Tibial nerve (tissue), 4 donors: Measurements from ENCODE around the gene TMEM63B. TPM values are rescaled to one million over a fixed set of nuclear protein-coding genes. Genes with fewer than 3 reads are reported as not detected.

ENCODE experiments used
- DNase-seq, 2 donors: peaks; one replicate each; pipeline ENCODE4 v3.0.0-alpha.2; 2019; ENCODE audit warnings: low spot score in 2 of 2
- H3K27ac ChIP-seq, 4 donors: fragments of 200-600 bp; sonication (generic) in 3 of 4; one replicate each; pipeline ENCODE4 v1.5.1; 2017 to 2019; ENCODE audit warnings: mild to moderate bottlenecking in 1 of 4
- H3K27me3 ChIP-seq, 2 donors: fragments of 200-600 bp; sonication (generic) in 1 of 2; one replicate each; pipeline versions ENCODE4 v1.5.1 to v1.6.0; 2017 to 2019
- H3K36me3 ChIP-seq, 3 donors: fragments of 200-600 bp; sonication (generic); one replicate each; pipeline ENCODE4 v1.5.1; 2018 to 2019
- H3K4me1 ChIP-seq, 4 donors: fragments of 200-600 bp; sonication (generic) in 3 of 4; one replicate each; pipeline ENCODE4 v1.5.1; 2017 to 2019
- H3K4me3 ChIP-seq, 4 donors: fragments of 200-600 bp; sonication (generic) in 3 of 4; one replicate each; pipeline ENCODE4 v1.5.1; 2017 to 2019; ENCODE audit warnings: mild to moderate bottlenecking in 1 of 4, moderate library complexity in 1 of 4
- H3K9me3 ChIP-seq, 4 donors: fragments of 200-600 bp; sonication (generic) in 3 of 4; one replicate each; pipeline ENCODE4 v1.5.1; 2017 to 2019
- EP300 ChIP-seq, 2 donors: sonication (generic); formaldehyde crosslinking; IDR thresholded peaks; one replicate each; pipeline ENCODE4 v1.6.1; 2017; ENCODE audit warnings: antibody characterized with exemption in 2 of 2, mild to moderate bottlenecking in 1 of 2
- POLR2A ChIP-seq, 2 donors: fragments of 450-650 bp; IDR thresholded peaks; one replicate each; pipeline ENCODE4 v1.6.1; 2017; ENCODE audit warnings: antibody characterized with exemption in 2 of 2, mild to moderate bottlenecking in 2 of 2, moderate library complexity in 2 of 2
- WGBS, 2 donors: methylation state at CpG; one replicate each; pipeline ENCODE4 v1.1.5; 2018; 5-methylcytosine and 5-hydroxymethylcytosine counted together
- total RNA-seq, 4 donors: library from RNA; depleted of rRNA; stranded (reverse); fragments of >200 nt; gene quantifications; one replicate each; pipeline ENCODE4 v1.1.0, GENCODE V29; 2016
- TF ChIP-seq, protein P1 (sequence below), 5 experiments: fragments of 200-600 bp in 3 of 5; fragments of 450-650 bp in 2 of 5; sonication (generic) in 3 of 5; IDR thresholded peaks; one replicate each; pipeline ENCODE4 v1.5.1; 2016 to 2019; ENCODE audit warnings: antibody characterized with exemption in 5 of 5, mild to moderate bottlenecking in 3 of 5, moderate library complexity in 2 of 5

The TMEM63B gene
- total RNA-seq, 4 donors from 2014 or later: 18.6 to 34.5 (median 27.6) TPM

DNA sequence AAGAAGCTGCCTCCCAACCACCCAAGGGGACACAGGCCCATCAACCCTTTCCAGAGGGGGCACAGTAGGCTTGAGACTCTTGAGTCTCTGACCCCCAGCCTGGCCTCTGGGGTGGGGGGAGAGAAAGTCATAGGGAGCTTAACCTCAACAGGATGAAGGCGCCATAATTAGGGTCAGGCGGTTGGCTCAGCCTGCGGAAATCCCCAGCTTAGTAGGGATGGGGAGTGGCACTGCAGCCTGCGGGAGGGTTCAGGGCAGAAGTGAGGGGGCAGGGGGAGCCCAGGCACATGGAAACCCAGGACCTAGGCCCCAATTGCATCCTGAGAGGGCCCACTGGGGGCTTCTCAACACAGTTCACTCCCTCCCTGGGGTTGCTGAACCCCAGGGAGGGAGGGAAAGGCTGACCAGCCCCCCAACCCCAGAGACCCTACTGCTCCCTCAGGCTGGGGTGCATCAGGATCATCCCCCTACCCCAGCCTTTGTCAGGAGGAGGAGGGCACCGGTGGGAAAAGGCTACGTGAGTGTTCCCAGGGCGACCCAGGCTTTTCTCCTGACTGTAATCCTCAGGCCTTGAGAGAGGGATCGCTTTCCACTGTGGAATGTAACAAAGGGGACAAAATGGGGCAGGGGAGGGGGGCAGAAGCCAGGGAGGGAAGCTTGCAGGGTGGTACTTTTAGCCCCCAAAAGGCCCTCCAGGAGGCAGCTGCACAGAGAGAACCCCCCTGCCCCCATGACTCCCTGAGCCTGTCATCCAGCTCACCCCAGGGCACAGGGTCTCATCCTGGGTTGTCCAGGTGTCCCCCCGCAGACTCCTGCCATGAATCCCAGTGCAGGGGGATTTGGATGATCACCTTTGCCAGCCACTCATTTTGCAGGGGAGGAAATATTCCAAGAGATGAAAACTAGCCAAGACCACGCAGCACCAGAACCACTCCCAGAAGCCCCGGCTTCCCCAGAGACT is 46.5 kb upstream of the TMEM63B start:
- 60 to 71% methylated on average over 10 to 11 of the region's 11 CpGs for WGBS, 2 donors
- no peak for DNase-seq
- Histone ChIP-seq H3K27me3 (no peaks in the 10 kb centered on the region), H3K27ac (no peak overlapping the region), H3K36me3 (no peaks in the 10 kb centered on the region), H3K4me1 (peaks cover 0 to 25% (median 16%) of the 10 kb centered on the region in 4 donors), H3K4me3 (no peak overlapping the region), H3K9me3 (no peaks in the 10 kb centered on the region)
- TF ChIP-seq, protein P1, sequence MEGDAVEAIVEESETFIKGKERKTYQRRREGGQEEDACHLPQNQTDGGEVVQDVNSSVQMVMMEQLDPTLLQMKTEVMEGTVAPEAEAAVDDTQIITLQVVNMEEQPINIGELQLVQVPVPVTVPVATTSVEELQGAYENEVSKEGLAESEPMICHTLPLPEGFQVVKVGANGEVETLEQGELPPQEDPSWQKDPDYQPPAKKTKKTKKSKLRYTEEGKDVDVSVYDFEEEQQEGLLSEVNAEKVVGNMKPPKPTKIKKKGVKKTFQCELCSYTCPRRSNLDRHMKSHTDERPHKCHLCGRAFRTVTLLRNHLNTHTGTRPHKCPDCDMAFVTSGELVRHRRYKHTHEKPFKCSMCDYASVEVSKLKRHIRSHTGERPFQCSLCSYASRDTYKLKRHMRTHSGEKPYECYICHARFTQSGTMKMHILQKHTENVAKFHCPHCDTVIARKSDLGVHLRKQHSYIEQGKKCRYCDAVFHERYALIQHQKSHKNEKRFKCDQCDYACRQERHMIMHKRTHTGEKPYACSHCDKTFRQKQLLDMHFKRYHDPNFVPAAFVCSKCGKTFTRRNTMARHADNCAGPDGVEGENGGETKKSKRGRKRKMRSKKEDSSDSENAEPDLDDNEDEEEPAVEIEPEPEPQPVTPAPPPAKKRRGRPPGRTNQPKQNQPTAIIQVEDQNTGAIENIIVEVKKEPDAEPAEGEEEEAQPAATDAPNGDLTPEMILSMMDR (IDR thresholded peaks at IDR 0.05): no peak
- TF ChIP-seq POLR2A (IDR thresholded peaks at IDR 0.05): no peak
- TF ChIP-seq EP300 (IDR thresholded peaks at IDR 0.05): no peak

DNA sequence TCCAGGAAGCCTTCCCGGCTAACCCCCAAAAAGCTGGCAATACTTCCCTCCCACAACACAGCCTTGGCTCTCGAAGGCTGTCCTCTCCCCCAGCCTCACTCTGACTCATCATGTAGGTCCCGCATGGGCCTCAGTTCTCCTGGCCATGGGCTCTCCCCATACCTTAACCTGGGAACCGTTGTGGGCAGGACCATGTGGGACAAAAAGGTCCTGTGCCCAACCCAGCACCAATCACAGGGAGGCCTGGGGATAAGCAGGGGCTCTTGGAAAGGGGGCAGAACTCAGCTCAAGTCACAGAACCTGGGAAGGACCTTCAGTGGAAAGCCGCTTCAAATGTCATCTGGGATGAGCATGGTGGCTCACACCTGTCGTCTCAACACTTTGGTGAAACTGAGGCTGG is 45.6 kb upstream of the TMEM63B start:
- WGBS, 2 donors: 85 to 86% methylated on average over 5 to 6 of the region's 6 CpGs
- TF ChIP-seq POLR2A (IDR thresholded peaks at IDR 0.05) (no peak), EP300 (IDR thresholded peaks at IDR 0.05) (no peak)
- TF ChIP-seq, protein P1 (IDR thresholded peaks at IDR 0.05): no peak
- H3K4me3 ChIP-seq: no peak overlapping the region

DNA sequence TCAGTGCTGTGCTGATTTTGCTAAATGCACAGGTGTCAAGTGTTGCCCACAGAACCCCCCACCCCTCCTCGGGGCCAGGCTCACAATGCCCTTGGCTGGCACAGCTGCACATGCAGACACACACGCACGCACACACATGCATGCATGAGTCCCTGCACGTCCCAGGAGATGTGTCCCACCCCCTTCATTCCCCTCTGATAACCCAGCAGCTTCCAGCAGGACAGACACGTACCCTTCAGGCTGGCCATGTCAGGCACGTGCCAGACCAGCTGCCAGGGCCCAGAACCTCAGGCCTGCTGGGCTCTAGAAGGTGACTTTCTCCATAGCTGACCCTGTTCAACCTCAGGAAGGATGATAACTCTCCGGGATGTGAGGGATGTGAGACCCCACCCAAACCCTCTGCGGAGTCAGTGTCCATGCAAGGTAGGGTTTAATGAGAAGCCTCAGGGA is 44.5 kb upstream of the TMEM63B start:
- Histone ChIP-seq H3K36me3 (no peaks in the 10 kb centered on the region), H3K27me3 (no peaks in the 10 kb centered on the region), H3K4me1 (peaks cover 0 to 14% (median 2%) of the 10 kb centered on the region in 4 donors), H3K9me3 (no peaks in the 10 kb centered on the region), H3K4me3 (no peak overlapping the region), H3K27ac (no peak overlapping the region)
- no peak for DNase-seq
- no peak for TF ChIP-seq POLR2A (IDR thresholded peaks at IDR 0.05)
- TF ChIP-seq, protein P1 (IDR thresholded peaks at IDR 0.05): no peak
- no peak for TF ChIP-seq EP300 (IDR thresholded peaks at IDR 0.05)
- 84 to 95% methylated on average over 8 of the region's 8 CpGs for WGBS, 2 donors

More for the DNA sequence above, 45.6 kb upstream of the TMEM63B start:
- no peaks in the 10 kb centered on the region for H3K36me3 ChIP-seq
- DNase-seq: no peak
- no peaks in the 10 kb centered on the region for H3K27me3 ChIP-seq
- no peaks in the 10 kb centered on the region for H3K9me3 ChIP-seq
- H3K4me1 ChIP-seq: peaks cover 0 to 16% (median 9%) of the 10 kb centered on the region in 4 donors
- no peak overlapping the region for H3K27ac ChIP-seq

GRCh38 chr6:44084231-44085014 is 42.9 kb upstream of the TMEM63B start:
- WGBS, 2 donors: 81 to 87% methylated on average over 12 to 13 of the region's 13 CpGs
- H3K4me1 ChIP-seq: peaks cover 0 to 7% (median 0%) of the 10 kb centered on the region in 4 donors

More at GRCh38 chr6:44084231-44085014, 42.9 kb upstream of the TMEM63B start:
- Histone ChIP-seq H3K27me3 (no peaks in the 10 kb centered on the region), H3K27ac (no peak overlapping the region), H3K9me3 (no peaks in the 10 kb centered on the region), H3K4me3 (no peak overlapping the region), H3K36me3 (peaks cover 0 to 6% (median 0%) of the 10 kb centered on the region in 3 donors)
- TF ChIP-seq, protein P1 (IDR thresholded peaks at IDR 0.05): no peak
- TF ChIP-seq POLR2A (IDR thresholded peaks at IDR 0.05) (no peak), EP300 (IDR thresholded peaks at IDR 0.05) (no peak)
- no peak for DNase-seq
